ENCODE data around the gene ATF4.

ATF4 gene

GRCh38 chr22:39520226-39521105, at the start of gene ATF4:
Gene ATF4 (plus strand): TSS chr22:39520562. CDS start chr22:39521446, 884 bp downstream.
- peak; percentile 92 for DNase-seq

- no peak for DNase-seq
Measured at GRCh38 chr22:39471381-39472141, 48.8 kb upstream of the ATF4 start.

- DNase-seq: no peak
Measured at GRCh38 chr22:39472570-39473556, 47.5 kb upstream of the ATF4 start.

GRCh38 chr22:39473851-39474250, 46.5 kb upstream of the ATF4 start:
- no peak for DNase-seq

- DNase-seq: no peak
Measured at GRCh38 chr22:39474351-39475111, 45.8 kb upstream of the ATF4 start.

GRCh38 chr22:39475337-39475736, 45.0 kb upstream of the ATF4 start:
- DNase-seq: no peak

- DNase-seq: no peak
Measured at GRCh38 chr22:39475902-39476301, 44.5 kb upstream of the ATF4 start.

GRCh38 chr22:39476664-39477063, 43.7 kb upstream of the ATF4 start:
- no peak for DNase-seq

- no peak for DNase-seq
Measured at GRCh38 chr22:39477542-39477941, 42.8 kb upstream of the ATF4 start.

- peak; percentile 22 for DNase-seq
Measured at GRCh38 chr22:39478441-39478850, 41.9 kb upstream of the ATF4 start.

- DNase-seq: no peak
Measured at GRCh38 chr22:39479254-39479653, 41.1 kb upstream of the ATF4 start.

GRCh38 chr22:39480557-39480956, 39.8 kb upstream of the ATF4 start:
- no peak for DNase-seq

GRCh38 chr22:39481054-39481453, 39.3 kb upstream of the ATF4 start:
- no peak for DNase-seq

- no peak for DNase-seq
Measured at GRCh38 chr22:39481595-39481994, 38.8 kb upstream of the ATF4 start.

GRCh38 chr22:39482768-39483167, 37.6 kb upstream of the ATF4 start:
- DNase-seq: no peak

- no peak for DNase-seq
Measured at GRCh38 chr22:39486951-39487825, 33.2 kb upstream of the ATF4 start.

GRCh38 chr22:39487826-39488520, 32.4 kb upstream of the ATF4 start:
- no peak for DNase-seq

GRCh38 chr22:39488563-39489083, 31.7 kb upstream of the ATF4 start:
- no peak for DNase-seq

GRCh38 chr22:39489094-39490068, 31.0 kb upstream of the ATF4 start:
- no peak for DNase-seq
